Stimulated activated CD4-positive, alpha-beta T cell treated with anti-CD3 and anti-CD28 coated beads, Interleukin-2, amount 100 ng/mL, for 24 hours (primary cell): ENCODE measurements around the gene SPTBN5.

Source experiments
- DNase-seq, 2 donors: peaks; one replicate each; pipeline ENCODE4 v3.0.0-alpha.2; 2020

Gene SPTBN5

GRCh38 chr15:41903782-41904181 lies 9.9 kb upstream of the SPTBN5 start:
- no peak for DNase-seq

GRCh38 chr15:41901431-41901830 lies 7.6 kb upstream of the SPTBN5 start:
- no peak for DNase-seq

- no peak for DNase-seq
Observed at GRCh38 chr15:41900526-41901380, 6.9 kb upstream of the SPTBN5 start.

GRCh38 chr15:41899854-41900442 lies 6.1 kb upstream of the SPTBN5 start:
- no peak for DNase-seq

GRCh38 chr15:41897363-41897799 lies 3.5 kb upstream of the SPTBN5 start:
- DNase-seq, result no peak

- DNase-seq, result no peak
Observed at GRCh38 chr15:41896566-41896965, 2.7 kb upstream of the SPTBN5 start.

- no peak for DNase-seq
Observed at GRCh38 chr15:41895957-41896356, 2.1 kb upstream of the SPTBN5 start.

GRCh38 chr15:41895491-41895890 lies 1.6 kb upstream of the SPTBN5 start:
- no peak for DNase-seq

GRCh38 chr15:41894791-41895463 lies 1.1 kb upstream of the SPTBN5 start:
- peak; percentile 72 for DNase-seq

GRCh38 chr15:41894251-41894790 lies 468 bp upstream of the SPTBN5 start:
- no peak for DNase-seq

- DNase-seq, result peak in 1 of 2 donors; percentile 27
Observed at GRCh38 chr15:41892621-41893421, 1.0 kb downstream of the SPTBN5 start.

- no peak for DNase-seq
Observed at GRCh38 chr15:41891946-41892345, 1.9 kb downstream of the SPTBN5 start.

- no peak for DNase-seq
Observed at GRCh38 chr15:41891226-41891625, 2.6 kb downstream of the SPTBN5 start.

- no peak for DNase-seq
Observed at GRCh38 chr15:41890050-41890690, 3.7 kb downstream of the SPTBN5 start.

GRCh38 chr15:41888662-41889253 lies 5.1 kb downstream of the SPTBN5 start:
- no peak for DNase-seq

- DNase-seq, result no peak
Observed at GRCh38 chr15:41887893-41888292, 6.0 kb downstream of the SPTBN5 start.

GRCh38 chr15:41887161-41887560 lies 6.7 kb downstream of the SPTBN5 start:
- DNase-seq, result no peak

- no peak for DNase-seq
Observed at GRCh38 chr15:41886741-41887140, 7.1 kb downstream of the SPTBN5 start.

GRCh38 chr15:41885841-41886240 lies 8.0 kb downstream of the SPTBN5 start:
- no peak for DNase-seq

- DNase-seq, result no peak
Observed at GRCh38 chr15:41885321-41885720, 8.5 kb downstream of the SPTBN5 start.

GRCh38 chr15:41884458-41884857 lies 9.4 kb downstream of the SPTBN5 start:
- no peak for DNase-seq

GRCh38 chr15:41883484-41883825 lies 10.4 kb downstream of the SPTBN5 start:
- DNase-seq, result no peak
